MV-4-11 (cell line): ENCODE data around the gene POP7.

Experiments used
- DNase-seq: peaks from one replicate; lab custom pipeline; 2025; lab: John Stamatoyannopoulos, UW

The POP7 gene

GRCh38 chr7:100726996-100727761 lies 21.3 kb downstream of the POP7 start:
- DNase-seq, result no peak

- DNase-seq, result no peak
Measured at GRCh38 chr7:100728196-100728595, 22.3 kb downstream of the POP7 start.

- DNase-seq, result no peak
Measured at GRCh38 chr7:100730136-100730800, 24.3 kb downstream of the POP7 start.

- DNase-seq, result no peak
Measured at GRCh38 chr7:100731937-100732636, 26.2 kb downstream of the POP7 start.

- DNase-seq, result no peak
Measured at GRCh38 chr7:100735730-100736129, 29.8 kb downstream of the POP7 start.

- no peak for DNase-seq
Measured at GRCh38 chr7:100736671-100737070, 30.8 kb downstream of the POP7 start.

DNA sequence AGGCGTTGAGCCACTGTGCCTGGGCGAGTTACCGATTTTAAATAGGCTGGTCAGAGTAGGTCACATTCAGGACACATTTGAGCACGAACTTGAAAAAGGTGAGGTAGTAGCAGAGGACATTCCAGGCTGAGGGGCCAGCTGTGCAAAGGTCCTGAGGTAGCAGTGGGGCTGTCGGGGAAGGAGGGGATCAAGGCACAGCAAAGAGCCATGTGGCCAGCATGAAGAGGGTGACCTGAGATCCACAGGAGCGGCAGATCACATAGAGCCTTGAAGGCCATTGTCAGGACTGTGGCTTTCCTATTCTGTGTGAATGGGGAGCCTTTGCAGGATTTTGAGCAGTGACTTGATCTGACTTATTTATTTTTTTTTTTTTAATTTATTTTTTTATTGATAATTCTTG lies 34.0 kb downstream of the POP7 start:
- no peak for DNase-seq

DNA sequence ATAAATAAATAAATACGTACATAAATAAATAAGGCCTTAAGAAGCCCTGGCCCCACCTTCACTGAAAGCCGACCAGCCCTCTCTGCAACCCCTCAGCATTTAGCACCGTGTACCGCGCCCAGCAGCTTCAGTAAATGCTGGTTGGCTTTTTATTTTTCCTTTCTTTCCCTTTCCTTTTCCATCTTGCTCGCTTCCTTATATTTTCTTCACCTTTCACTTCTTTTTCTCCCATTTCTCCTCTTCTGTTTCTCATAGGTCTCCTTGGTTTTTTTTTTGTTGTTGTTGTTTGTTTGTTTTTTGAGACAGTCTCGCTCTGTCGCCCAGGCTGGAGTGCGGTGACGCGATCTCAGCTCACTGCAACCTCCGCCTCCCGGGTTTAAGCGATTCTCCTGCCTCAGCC lies 38.7 kb downstream of the POP7 start:
- DNase-seq, result no peak

DNA sequence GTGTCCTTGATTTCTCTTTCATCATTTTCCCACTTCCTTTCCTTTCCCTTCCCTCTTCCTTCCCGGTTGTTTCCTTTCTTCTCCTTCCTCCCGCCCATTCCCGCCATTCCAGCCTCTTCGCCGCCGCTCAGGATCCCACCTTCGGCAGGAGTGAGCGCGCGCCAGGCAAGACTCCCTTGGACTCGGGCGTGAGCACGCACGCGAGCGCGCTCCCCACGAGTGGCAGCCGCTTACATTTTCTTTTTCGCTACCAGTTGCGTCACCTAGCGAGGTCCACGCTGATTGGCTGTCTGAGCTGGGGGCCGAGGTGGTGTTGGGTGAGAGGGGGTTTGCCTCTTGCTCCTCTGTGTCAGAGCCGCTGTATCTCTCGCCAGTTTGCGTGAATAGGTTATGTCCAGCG lies 39.3 kb downstream of the POP7 start:
- DNase-seq, result peak; percentile 58

DNA sequence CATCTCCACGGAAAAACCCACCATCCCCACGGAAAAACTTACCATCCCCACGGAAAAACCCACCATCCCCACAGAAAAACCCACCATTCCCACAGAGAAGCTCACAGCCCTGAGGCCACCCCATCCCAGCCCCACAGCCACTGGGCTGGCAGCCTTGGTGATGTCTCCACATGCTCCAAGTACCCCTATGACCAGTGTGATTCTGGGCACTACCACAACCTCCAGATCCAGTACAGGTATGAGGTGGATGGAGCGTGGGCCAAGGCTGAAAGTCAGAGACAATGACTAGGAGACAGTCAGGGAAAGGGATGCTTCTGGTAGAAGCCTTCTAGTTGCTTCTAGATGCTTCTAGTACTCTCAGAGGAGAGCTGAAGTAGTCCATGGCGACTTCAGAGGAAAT lies 47.1 kb downstream of the POP7 start:
- DNase-seq, result no peak

DNA sequence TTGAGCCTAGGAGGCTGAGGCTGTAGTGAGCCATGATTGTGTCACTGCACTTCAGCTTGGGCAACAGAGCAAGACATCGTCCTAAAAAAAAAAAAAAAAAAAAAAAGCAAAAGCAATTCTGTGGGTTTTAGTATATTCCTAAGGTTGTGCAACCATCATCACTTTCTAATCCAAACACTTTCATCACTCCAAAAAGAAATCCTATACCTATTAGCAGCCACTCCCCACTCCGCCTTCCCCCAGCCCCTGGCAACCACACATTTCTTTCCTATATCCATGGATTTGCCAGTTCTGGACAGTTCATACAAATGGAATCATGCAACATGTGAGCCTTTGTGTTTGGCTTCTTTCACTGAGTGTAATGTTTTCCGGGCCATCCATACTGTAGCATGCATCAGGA lies 47.8 kb downstream of the POP7 start:
- no peak for DNase-seq
